HL-60 (cell line): ENCODE results near the gene SDC4.

Experiments used
- GABPA ChIP-seq: IDR thresholded peaks from 2 replicates; pipeline ENCODE4 v1.6.1; 2012; ENCODE audit warnings: low read depth
- POLR2AphosphoS5 ChIP-seq: IDR thresholded peaks from 2 replicates; pipeline ENCODE4 v1.6.1; 2012; ENCODE audit warnings: low read depth
- TF ChIP-seq, protein P1 (sequence below): IDR thresholded peaks from one replicate; pipeline ENCODE4 v1.5.1; 2011; ENCODE audit warnings: low read length, control low read depth, inconsistent platforms; ENCODE audit not compliant: insufficient read depth
- TF ChIP-seq, protein P2 (sequence below): IDR thresholded peaks from 2 replicates; pipeline ENCODE4 v1.6.1; 2012; ENCODE audit warnings: low read depth; ENCODE audit not compliant: insufficient replicate concordance

DNA sequence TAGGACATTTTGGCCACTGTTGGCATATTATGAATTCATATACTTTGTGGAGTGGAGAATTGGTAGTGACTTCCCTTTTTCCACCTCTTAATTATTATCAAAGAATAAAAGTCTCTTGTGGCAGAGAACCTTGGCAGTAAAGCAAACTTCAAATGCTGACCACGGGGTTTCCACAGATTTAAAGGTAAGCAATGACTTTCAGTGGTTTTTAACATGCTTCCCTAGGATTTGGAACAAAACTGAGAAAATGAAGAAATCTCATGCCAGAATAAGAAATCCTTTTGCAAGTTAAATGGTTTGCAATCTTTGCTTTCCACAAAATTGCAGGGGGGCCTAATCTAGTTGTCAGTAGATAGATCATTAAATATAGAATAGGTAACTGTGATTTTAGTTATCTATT is 2.0 kb upstream of the SDC4 start:
- TF ChIP-seq POLR2AphosphoS5 (no peak), GABPA (no peak)
- TF ChIP-seq, protein P1, sequence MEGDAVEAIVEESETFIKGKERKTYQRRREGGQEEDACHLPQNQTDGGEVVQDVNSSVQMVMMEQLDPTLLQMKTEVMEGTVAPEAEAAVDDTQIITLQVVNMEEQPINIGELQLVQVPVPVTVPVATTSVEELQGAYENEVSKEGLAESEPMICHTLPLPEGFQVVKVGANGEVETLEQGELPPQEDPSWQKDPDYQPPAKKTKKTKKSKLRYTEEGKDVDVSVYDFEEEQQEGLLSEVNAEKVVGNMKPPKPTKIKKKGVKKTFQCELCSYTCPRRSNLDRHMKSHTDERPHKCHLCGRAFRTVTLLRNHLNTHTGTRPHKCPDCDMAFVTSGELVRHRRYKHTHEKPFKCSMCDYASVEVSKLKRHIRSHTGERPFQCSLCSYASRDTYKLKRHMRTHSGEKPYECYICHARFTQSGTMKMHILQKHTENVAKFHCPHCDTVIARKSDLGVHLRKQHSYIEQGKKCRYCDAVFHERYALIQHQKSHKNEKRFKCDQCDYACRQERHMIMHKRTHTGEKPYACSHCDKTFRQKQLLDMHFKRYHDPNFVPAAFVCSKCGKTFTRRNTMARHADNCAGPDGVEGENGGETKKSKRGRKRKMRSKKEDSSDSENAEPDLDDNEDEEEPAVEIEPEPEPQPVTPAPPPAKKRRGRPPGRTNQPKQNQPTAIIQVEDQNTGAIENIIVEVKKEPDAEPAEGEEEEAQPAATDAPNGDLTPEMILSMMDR, result no peak
- TF ChIP-seq, protein P2, sequence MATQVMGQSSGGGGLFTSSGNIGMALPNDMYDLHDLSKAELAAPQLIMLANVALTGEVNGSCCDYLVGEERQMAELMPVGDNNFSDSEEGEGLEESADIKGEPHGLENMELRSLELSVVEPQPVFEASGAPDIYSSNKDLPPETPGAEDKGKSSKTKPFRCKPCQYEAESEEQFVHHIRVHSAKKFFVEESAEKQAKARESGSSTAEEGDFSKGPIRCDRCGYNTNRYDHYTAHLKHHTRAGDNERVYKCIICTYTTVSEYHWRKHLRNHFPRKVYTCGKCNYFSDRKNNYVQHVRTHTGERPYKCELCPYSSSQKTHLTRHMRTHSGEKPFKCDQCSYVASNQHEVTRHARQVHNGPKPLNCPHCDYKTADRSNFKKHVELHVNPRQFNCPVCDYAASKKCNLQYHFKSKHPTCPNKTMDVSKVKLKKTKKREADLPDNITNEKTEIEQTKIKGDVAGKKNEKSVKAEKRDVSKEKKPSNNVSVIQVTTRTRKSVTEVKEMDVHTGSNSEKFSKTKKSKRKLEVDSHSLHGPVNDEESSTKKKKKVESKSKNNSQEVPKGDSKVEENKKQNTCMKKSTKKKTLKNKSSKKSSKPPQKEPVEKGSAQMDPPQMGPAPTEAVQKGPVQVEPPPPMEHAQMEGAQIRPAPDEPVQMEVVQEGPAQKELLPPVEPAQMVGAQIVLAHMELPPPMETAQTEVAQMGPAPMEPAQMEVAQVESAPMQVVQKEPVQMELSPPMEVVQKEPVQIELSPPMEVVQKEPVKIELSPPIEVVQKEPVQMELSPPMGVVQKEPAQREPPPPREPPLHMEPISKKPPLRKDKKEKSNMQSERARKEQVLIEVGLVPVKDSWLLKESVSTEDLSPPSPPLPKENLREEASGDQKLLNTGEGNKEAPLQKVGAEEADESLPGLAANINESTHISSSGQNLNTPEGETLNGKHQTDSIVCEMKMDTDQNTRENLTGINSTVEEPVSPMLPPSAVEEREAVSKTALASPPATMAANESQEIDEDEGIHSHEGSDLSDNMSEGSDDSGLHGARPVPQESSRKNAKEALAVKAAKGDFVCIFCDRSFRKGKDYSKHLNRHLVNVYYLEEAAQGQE, result no peak
